HEK293T (cell line): Measurements from ENCODE around the gene AFF1.

Source experiments
- BHLHE40 ChIP-seq: fragments of 450-650 bp; IDR thresholded peaks from 2 replicates; pipeline ENCODE4 v1.6.1; 2016; ENCODE audit warnings: mild to moderate bottlenecking, moderate library complexity, borderline replicate concordance
- FOXM1 ChIP-seq: fragments of 450-650 bp; IDR thresholded peaks from 2 replicates; pipeline ENCODE4 v1.6.1; 2017; ENCODE audit warnings: mild to moderate bottlenecking, borderline replicate concordance
- L3MBTL2 ChIP-seq: fragments of 450-650 bp; conservative IDR thresholded peaks from 2 replicates; pipeline ENCODE4 v1.6.1; 2016; ENCODE audit warnings: mild to moderate bottlenecking

GRCh38 chr4:86918539-86919072 lies 16.2 kb upstream of the AFF1 start:
- TF ChIP-seq FOXM1: no peak
- TF ChIP-seq L3MBTL2: no peak
- no peak for TF ChIP-seq BHLHE40
